Omental fat pad (tissue), 4 donors: Measurements from ENCODE around the gene ARHGEF6. TPM values are rescaled to one million over a fixed set of nuclear protein-coding genes. Genes with fewer than 3 reads are reported as not detected.
"Not testable (repeated sequence)": the region's sequence is repeated elsewhere in the genome, so short reads cannot be mapped to it uniquely, and the experiment has no call there.

ENCODE experiments used
- ATAC-seq: fragments of 150-250 bp; one replicate; pipeline ENCODE4 v1.9.1; 2016; ENCODE audit warnings: mild to moderate bottlenecking, moderate library complexity; ENCODE audit not compliant: low FRiP score
- DNase-seq: peaks from one replicate; pipeline ENCODE4 v3.0.0-alpha.2; 2019; ENCODE audit warnings: low spot score
- total RNA-seq, 4 donors: library from RNA; depleted of rRNA; stranded (reverse); fragments of >200 nt; gene quantifications; one replicate each; pipeline ENCODE4 v1.1.0, GENCODE V29; 2016
- TF ChIP-seq, protein P1 (sequence below), 3 donors: fragments of 450-650 bp; IDR thresholded peaks; one replicate each; pipeline ENCODE4 v1.5.1; 2016 to 2017; ENCODE audit warnings: antibody characterized with exemption in 3 of 3, mild to moderate bottlenecking in 3 of 3, moderate library complexity in 2 of 3

The ARHGEF6 gene
- total RNA-seq, 4 donors from 2014 or later = 38.8 to 150 (median 57.5) TPM

DNA sequence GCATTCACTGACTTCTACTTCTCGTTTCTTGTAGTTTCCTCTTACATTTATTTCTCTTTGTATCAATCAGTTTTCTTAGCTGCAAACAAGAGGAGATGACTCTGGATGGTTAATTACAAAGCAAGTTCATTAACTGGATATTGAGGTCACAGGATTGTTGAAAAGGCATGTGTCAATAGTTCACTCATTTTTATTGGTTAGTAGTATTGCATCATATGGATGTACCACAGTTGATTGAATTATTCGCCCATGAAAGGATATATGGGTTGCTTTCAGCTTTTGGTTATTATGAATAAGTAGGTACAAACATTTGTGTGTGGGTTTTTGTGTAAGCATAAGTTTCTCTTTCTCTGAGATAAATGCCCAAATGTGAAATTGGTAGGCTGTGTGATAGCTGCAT, 21.8 kb upstream of the ARHGEF6 start:
- TF ChIP-seq, protein P1, sequence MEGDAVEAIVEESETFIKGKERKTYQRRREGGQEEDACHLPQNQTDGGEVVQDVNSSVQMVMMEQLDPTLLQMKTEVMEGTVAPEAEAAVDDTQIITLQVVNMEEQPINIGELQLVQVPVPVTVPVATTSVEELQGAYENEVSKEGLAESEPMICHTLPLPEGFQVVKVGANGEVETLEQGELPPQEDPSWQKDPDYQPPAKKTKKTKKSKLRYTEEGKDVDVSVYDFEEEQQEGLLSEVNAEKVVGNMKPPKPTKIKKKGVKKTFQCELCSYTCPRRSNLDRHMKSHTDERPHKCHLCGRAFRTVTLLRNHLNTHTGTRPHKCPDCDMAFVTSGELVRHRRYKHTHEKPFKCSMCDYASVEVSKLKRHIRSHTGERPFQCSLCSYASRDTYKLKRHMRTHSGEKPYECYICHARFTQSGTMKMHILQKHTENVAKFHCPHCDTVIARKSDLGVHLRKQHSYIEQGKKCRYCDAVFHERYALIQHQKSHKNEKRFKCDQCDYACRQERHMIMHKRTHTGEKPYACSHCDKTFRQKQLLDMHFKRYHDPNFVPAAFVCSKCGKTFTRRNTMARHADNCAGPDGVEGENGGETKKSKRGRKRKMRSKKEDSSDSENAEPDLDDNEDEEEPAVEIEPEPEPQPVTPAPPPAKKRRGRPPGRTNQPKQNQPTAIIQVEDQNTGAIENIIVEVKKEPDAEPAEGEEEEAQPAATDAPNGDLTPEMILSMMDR (IDR thresholded peaks at IDR 0.05) = no peak

DNA sequence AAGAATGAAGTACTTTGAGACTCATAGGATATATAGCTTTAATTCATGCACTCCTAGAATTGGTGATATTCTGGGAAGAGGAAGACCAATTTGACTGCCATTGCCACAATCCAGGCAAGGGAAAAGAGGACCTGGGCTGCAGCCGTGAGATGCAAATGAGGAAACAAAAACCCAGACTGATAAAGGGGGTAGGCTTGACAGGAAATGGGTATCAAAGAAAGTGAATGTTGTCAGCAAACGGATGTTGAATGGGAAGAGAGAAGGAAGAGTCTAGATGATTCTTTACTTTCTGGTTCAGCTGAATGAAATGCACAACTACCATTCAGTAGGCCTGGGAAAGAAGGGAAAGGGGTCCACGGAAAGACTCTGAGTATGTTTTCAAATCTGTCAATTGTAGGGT, 17.1 kb upstream of the ARHGEF6 start:
- ATAC-seq = no peak
- TF ChIP-seq, protein P1 (IDR thresholded peaks at IDR 0.05) = no peak
- no peak for DNase-seq

More for the DNA sequence above, 21.8 kb upstream of the ARHGEF6 start:
- ATAC-seq = no peak
- no peak for DNase-seq

DNA sequence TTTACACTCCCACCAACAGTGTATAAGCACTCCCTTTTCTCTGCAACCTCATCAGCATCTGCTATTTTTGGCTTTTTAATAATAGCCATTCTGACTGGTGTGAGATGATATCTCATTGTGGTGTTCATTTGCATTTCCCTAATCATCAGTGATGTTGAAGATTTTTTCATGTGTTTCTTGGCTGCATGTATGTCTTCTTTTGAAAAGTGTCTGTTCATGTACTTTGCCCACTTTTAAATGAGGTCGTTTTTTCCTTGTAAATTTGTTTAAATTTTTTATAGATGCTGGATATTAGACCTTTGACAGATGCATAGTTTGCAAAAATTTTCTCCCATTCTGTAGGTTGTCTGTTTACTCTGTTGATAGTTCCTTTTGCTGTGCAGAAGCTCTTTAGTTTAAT, 14.4 kb upstream of the ARHGEF6 start:
- DNase-seq, ATAC-seq: not testable (repeated sequence)

DNA sequence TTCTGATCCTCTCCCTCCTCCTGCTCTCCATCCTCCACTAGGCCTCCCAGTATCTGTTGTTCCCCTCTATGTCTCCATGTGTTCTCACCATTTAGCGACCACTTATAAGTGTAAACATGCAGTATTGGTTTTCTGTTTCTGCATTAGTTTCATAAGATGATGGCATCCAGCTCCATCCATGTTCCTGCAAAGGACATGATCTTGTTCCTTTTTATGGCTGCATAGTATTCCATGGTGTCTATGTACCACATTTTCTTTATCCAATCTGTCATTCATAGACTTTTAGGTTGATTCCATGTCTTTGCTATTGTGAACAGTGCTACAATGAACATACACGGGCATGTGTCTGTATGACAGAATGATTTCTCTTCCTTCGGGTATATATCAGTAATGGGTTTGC, 13.9 kb upstream of the ARHGEF6 start:
- ATAC-seq = not testable (repeated sequence)

DNA sequence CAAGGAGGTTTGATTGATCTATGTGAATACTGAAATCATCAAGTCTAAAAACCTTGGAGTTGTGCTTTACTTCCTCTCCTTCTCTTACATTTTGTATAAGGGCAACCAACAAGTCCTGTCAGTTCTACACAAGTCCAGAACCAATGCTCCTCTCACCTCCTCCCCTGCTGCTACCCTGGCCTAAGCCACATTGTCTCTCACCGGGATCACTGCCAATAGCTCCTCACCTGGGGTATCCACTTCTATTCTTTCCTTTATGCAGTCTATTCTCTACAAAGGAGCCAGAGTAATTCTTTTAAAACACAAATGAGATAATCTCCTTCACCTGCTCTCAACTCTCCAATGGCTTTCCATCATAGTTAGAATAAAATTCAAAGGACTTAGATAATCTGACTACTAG, 13.3 kb upstream of the ARHGEF6 start:
- ATAC-seq = no peak
- TF ChIP-seq, protein P1 (IDR thresholded peaks at IDR 0.05) = no peak
- no peak for DNase-seq

More for the DNA sequence above, 13.9 kb upstream of the ARHGEF6 start:
- not testable (repeated sequence) for DNase-seq

DNA sequence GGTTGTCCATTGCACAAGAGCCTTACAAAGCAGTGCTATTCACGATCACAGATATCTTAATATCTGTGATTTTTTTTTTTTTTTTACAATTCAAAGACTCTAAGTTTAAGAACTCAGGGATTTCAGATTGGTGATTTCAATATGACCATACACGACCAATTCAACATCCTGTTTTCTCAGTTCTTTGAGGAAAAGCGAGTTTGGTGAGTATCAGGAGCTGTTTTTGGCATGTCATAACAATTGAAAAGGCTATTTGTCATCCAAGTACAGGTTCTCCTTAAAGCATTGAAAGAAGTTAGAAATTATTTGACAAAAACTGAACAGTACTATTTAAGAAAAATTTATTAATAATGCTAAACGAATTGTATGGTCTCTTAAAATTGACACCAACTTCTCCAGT, 9.1 kb upstream of the ARHGEF6 start:
- DNase-seq = no peak
- TF ChIP-seq, protein P1 (IDR thresholded peaks at IDR 0.05) = no peak
- no peak for ATAC-seq

DNA sequence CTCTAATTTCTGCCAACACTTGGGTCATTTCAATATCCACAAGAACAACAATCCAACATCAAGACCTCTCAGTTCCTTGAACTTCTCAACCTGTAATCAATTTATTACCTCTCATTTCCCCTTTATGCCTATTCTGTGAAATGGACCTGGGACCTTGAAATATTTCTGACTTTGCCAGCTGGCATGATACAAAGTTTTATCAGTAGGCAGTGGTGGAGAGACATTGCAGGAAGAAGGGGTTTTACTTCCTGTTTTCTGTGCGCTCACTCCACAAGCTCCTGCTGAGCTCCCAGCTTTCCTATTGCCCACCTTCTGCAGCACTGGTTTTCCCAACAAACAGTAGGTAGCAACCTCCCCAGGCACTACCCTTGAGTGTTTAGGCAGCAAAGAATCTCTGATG, 3.5 kb upstream of the ARHGEF6 start:
- TF ChIP-seq, protein P1 (IDR thresholded peaks at IDR 0.05) = no peak
- DNase-seq = no peak
- ATAC-seq = no peak

DNA sequence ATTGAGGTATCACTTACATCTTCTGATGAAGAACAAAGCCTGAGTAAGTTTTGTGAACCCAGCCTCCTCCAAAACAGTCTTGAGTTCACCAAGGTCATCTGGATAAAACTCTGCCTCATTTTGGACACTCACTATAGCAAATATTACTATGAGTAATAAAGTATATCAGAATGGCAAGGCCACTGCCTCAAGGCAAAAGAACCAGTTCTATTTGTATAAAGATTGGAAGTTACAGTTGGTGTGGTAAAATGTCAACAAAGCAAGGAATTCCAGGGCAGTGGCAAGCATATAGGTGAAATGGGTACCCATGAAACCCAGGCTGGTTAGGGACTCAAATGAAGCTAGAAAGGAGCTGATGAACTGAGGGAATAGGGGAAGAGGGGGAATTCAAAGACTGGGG, 2.4 kb upstream of the ARHGEF6 start:
- ATAC-seq = no peak
- TF ChIP-seq, protein P1 (IDR thresholded peaks at IDR 0.05) = no peak
- no peak for DNase-seq
